IPS-NIHi11 (cell line): Measurements from ENCODE around the gene TIMM8B.
"Not testable (repeated sequence)": the region's sequence is repeated elsewhere in the genome, so short reads cannot be mapped to it uniquely, and the experiment has no call there.

ENCODE experiments used
- DNase-seq: peaks from one replicate; pipeline ENCODE4 v3.0.0; 2012; ENCODE audit warnings: mixed read lengths, low spot score

TIMM8B gene

GRCh38 chr11:112073941-112074811 is 12.4 kb downstream of the TIMM8B start, which contains the start of the genes NKAPD1 and PIH1D2:
TSS of gene NKAPD1 (plus strand) at chr11:112074299. CDS start at chr11:112075575, 1,276 bp downstream.
TSS of gene PIH1D2 (minus strand) at chr11:112074017. CDS start at chr11:112073174, 843 bp downstream.
- DNase-seq, result peak; percentile 83

- DNase-seq, result no peak
Measured at GRCh38 chr11:112062923-112063322, 23.6 kb downstream of the TIMM8B start.

- no peak for DNase-seq
Measured at GRCh38 chr11:112058103-112058502, 28.5 kb downstream of the TIMM8B start.

- no peak for DNase-seq
Measured at GRCh38 chr11:112057170-112057569, 29.4 kb downstream of the TIMM8B start.

- no peak for DNase-seq
Measured at GRCh38 chr11:112051768-112052167, 34.8 kb downstream of the TIMM8B start.

- no peak for DNase-seq
Measured at GRCh38 chr11:112050721-112051120, 35.8 kb downstream of the TIMM8B start.

GRCh38 chr11:112049777-112050176 is 36.8 kb downstream of the TIMM8B start:
- DNase-seq, result no peak

- DNase-seq, result not testable (repeated sequence)
Measured at GRCh38 chr11:112048256-112048655, 38.3 kb downstream of the TIMM8B start.

- DNase-seq, result not testable (repeated sequence)
Measured at GRCh38 chr11:112046647-112047046, 39.9 kb downstream of the TIMM8B start.

GRCh38 chr11:112044961-112045360 is 41.6 kb downstream of the TIMM8B start:
- DNase-seq, result no peak

- DNase-seq, result no peak
Measured at GRCh38 chr11:112042961-112043304, 43.6 kb downstream of the TIMM8B start.

GRCh38 chr11:112042161-112042960 is 44.2 kb downstream of the TIMM8B start:
- no peak for DNase-seq

- DNase-seq, result no peak
Measured at GRCh38 chr11:112037527-112037926, 49.0 kb downstream of the TIMM8B start.
